Stimulated activated CD8-positive, alpha-beta memory T cell treated with anti-CD3 and anti-CD28 coated beads, Interleukin-12 subunit alpha, Interleukin-12 subunit beta, amount 100 ng/mL, for 24 hours (primary cell): ENCODE data around the gene RIPOR1.
"Not testable (repeated sequence)": the region's sequence is repeated elsewhere in the genome, so short reads cannot be mapped to it uniquely, and the experiment has no call there.

Source experiments
- DNase-seq: peaks from one replicate; pipeline ENCODE4 v3.0.0-alpha.2; 2020; ENCODE audit errors: extremely low read depth

Gene RIPOR1

DNA sequence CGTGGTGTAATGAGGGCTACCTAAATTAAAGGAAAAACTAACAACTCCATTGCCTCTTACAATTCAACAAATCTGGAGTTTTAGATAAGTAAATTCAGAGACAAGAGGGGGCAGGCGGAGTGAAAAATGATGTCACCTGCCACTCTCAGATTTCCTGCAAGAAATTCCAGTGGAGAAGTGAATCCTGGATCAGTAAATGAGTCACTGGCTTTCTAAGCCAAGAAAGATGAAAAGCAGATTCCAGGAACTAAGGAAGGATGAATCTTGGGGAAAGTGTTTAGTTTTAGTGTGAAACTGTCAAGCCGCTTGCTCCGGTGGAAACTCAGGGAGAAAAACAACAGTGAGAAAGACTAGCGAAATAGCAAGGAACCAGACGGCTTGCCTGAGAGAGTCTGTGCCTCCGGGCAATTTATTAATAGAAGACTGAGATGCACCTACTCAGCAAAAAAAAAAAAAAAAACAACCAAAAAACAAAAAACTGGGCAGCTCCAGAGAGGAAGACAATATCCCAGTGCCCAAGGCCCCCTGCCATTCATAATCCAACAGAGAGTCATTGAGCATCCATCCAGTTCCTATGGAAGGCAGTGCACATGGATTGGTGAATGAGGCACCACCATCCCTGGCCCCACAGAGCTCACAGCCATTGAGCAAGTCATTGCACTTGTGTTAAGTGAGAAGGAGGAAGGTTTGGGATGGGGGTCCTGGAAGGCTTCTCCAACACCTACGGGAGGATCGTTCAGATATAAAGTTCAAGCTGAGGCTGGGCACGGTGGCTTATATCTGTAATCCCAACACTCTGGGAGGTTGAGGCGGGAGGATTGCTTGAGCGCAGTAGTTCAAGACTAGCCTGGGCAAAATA is 12.1 kb upstream of the RIPOR1 start:
- DNase-seq, result no peak

DNA sequence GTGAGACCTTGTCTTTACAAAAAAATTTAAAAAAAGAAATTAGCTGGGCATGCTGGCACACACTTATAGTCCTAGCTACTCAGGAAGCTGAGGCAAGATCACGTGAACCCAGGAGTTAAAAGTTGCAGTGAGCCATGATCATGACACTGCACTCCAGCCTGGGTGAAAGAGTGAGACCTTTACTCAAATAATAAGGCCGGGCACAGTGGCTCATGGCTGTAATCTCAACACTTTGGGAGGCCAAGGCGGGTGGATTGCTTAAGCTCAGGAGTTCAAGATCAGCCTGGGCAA is 11.5 kb upstream of the RIPOR1 start:
- no peak for DNase-seq

GRCh38 chr16:67517661-67518423 is 10.8 kb upstream of the RIPOR1 start:
- no peak for DNase-seq

DNA sequence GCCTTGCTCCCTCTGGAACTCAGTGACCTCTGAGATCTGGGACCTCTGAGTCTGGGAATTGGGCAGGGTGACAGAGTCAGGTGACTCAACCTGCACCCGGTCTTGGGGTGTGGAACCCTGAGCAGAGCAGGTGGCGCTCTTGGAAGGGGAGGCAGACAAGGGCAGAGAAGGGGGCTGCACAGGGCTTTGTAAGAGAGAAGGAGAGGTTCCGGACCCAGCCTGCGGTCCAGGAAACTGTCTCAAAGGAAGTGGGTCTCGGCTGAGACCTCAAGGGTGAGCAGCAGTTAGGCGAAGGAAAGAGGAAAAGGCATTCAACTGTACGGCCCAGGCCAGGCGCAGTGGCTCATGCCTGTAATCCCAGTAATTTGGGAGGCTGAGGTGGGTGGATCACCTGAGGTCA is 10.0 kb upstream of the RIPOR1 start:
- no peak for DNase-seq

DNA sequence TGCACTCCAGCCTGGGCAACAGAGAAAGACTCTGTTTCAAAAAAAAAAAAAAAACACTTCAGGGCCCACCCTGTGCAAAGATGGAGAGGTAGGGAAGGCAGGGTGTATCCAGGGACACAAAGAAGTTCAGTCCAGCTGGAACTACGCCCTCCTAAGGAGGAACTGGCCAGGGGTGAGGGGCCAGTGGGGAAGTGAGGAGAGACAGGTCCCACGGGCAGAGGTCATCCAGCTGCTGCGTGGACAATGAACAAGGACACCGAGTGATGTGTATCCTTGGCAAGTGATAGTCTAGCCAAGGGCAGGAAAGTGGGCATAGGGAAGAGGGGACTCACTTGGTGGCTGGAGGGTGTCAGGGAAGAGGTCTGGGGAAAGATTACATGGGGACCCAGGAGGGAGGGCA is 9.4 kb upstream of the RIPOR1 start:
- DNase-seq, result no peak

DNA sequence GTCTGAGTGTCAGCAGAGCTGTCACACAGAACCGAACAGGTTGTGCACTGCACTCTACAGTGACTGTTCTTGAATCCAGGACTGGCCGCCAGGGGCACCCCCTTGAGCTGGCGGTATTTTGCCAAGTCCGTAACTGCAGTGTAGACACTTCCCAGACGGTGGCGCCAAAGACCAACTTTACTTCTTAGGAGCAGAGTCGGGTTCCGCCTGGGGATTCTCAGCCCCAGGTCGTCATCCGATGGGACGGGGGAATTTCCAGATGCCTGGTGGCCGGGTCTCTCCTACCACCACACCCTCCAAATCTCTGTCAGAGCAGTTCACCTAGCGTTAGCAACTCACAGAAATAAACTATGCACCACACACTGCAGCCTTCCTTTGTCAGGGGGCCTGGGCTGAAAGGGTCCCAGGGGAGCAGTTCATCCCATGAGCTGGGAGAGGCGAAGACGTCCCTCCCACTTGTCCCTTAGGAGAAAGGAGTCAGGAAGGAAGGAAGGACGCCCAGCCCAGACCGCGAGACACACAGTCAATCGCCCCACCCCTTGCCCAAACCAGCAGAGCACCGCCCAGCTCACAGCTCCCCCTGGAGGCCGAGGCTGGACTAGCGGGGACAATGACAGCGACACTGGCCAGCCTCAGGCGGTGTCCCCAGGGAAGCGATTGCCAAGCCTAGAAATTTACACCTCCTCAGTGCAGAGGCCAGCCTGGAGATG is 7.4 kb upstream of the RIPOR1 start:
- peak; percentile 89 for DNase-seq

DNA sequence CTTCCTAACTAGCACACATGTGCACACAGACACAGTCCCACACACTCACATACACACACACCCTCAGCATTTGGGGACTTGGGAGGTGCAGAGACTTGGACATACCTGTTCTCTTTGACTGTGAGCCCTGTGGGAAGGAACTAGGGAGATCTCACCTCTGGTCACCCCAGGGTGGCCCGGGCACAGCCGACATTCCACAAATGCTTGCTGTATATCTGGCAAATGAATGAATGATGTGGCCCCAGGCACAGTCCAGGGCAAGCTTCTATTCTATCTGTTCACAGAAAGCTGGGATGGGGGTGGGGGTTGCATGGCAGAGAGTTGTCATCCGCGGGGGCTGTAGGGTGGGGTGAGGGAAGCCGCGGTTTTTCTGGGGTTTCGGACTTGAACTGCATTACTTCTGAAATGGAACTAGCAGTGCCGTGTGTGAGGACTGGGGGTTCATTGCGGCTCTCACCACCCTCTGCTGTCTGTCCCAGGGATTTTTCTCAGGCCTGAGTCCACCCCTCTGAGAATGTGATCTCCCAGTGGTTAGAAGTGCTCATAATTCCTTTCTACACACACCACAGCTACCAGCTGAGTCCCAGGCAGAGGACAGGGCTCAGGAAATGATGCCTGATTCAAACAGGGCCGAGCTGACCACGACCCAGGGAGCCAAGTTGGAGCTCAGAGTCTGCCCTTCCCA is 3.3 kb upstream of the RIPOR1 start:
- no peak for DNase-seq

DNA sequence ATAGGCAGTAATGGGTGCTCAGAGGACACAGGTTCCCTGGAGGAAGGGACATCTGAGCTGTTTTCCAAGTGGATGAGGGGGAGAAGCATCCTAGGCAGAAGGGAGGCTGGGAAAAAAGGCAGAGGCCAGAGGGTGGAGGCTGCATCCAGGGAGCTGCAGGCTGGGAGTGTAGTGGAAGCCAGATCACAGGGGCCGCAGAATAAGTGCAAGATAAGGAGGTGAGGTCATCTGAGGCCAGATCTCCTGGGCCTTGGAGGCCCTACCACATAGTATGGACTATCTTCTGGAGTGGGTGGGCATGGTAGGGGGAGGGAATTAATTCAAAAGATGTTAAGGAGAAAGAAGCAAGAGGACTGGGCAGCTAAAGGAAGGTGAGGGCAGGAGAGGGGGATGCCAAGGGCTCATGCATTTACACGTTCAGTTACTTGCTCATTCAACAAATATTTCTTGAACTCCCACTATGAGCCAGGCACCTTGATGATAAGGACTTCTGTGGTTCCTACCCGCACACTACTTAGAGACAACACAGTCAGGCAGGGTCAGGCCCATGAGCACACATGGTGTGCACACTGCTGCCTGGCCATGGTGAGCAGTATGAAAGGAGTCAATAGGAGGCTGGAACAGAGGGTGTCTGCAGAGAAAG is 2.4 kb upstream of the RIPOR1 start:
- no peak for DNase-seq

DNA sequence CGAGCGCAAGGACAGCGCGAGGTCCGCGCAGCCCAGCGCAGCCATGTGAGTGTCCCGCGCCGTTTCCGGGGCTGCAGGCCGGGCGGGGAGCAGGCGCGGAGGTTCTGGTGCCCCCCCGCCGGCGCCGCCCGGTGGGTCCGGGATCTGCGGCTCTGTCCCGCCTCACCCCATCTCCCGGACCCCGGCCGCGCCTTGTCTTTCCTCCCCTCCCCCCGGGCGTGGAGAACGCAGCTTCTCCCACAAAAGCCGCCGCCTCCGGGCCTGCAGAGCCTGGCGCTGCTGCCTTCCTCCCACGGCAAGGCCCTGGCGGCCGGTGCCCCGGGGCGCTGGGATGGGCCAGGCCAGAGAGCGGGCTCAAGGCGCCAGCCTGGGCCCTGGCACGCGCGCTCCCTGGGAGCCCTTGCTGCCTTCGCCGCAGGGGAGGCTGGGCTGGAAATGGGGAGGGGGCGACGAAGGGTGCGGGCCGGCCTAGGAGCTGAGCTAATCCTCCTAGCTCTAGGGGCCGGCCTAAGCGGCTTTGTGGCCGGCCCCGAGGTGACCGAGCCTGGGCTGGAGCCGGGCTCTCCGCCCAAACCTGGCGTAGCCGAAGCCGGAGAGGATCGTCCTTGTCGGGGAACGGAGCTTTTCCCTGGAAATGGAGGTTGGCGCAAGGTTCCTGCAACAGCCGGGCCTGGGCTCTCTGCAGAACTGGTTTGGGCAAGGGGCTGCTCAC is 397 bp downstream of the RIPOR1 start:
- no peak for DNase-seq

DNA sequence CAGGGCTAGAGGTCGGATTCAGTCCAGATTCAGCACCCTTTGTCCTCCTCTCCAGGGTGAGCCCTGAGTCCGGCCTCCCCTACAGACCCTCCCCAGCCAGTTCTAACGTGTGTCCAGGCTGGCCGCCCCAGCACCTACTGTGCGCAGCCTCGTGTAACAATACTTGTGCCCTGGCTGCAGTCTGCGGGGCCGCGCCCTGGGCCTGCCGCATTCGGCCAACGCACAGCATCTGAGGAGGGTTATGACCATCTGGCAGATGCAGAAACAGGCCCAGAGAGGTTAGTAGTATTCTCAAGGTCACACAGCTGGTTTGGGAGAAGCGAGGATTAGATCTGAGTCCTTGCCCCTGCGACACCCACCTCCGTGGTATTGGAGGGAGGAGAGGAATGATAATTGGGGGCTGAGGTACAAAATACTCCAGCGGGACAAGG is 968 bp downstream of the RIPOR1 start:
- DNase-seq, result no peak

DNA sequence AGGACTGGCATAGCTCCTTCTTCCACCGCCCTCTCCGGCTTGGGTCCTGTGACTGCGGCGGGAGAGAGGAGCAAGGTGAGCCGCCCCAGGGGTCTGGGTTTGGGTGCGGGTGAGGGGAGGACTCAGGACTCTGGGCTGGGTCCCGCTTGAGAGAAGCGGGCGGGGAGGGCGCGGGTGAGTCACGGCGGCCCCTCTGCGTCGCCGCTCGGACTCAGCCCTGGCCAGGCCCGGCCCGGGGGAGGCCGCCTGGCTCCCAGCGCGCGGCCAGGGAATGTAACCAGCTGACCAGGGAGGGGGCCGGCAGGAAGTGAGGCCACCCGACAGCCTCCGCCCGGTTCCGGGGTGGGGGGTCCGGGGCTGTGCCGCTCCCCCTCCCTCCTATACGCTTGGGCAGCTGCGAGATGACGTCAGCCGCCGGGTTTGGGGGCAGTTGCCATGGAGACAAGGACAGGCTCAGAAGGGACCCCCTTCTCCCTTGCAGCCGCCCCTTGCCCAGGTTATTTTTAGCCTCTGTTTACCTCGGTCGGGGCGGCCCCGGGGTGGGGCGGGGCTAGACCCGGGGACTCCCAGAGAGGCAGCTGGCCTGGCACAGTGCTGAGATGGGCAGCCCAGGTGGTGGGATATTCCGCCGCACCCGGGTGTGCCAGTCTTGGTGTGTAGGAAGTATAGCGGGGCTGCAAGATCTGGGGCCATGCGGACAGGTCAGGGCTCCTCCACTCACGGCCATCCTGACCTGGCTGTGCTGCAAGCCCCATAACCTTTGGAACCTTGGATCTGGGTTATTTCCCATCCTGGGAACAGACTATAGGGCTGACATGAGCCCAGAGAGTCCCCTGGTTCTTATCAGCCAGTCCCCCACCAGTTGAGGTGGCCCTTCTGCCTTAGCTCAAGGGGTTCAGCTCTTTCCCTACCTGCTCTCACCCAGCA is 1.6 kb downstream of the RIPOR1 start:
- DNase-seq, result no peak

DNA sequence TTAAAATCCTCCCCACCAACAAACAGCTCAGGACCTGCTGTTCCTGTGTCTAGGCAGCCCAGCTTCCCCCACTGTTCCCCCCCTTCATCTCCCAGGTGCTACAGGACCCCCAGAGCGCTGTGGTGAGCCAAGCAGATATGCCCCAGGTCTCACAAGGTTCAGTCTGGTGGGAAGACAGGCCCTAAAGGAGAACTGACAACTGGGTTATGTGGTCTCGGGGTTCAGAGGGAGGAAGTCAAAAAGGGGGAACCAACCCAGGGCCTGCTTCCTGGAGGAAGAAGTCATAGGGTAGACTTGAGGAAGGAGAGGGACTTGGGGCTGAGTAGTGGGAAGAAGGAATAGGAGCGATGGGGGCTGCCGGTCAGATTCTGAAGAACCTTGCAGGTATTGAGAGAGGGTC is 2.6 kb downstream of the RIPOR1 start:
- DNase-seq, result no peak

- DNase-seq, result no peak
Measured at GRCh38 chr16:67533024-67533560, 4.5 kb downstream of the RIPOR1 start.

- not testable (repeated sequence) for DNase-seq
Measured at GRCh38 chr16:67533987-67534386, 5.4 kb downstream of the RIPOR1 start.

DNA sequence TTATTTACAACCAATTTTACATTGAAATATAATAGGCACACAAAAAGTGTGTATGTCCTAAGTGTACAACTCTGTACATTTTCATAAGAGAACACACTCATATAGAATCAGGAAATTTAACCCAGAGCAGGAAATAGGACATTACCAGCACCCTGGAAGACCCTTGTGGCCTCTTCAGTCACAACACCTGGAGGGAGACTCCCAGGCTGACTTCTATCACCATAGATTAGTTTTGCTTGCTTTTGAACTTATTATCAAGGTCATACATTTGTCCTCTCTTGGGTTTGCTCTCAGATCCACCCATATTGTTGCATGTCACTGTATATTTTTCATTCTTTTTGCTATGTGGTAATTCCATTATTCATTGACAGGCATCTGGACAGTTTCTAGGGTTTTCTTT is 5.8 kb downstream of the RIPOR1 start:
- DNase-seq, result no peak

DNA sequence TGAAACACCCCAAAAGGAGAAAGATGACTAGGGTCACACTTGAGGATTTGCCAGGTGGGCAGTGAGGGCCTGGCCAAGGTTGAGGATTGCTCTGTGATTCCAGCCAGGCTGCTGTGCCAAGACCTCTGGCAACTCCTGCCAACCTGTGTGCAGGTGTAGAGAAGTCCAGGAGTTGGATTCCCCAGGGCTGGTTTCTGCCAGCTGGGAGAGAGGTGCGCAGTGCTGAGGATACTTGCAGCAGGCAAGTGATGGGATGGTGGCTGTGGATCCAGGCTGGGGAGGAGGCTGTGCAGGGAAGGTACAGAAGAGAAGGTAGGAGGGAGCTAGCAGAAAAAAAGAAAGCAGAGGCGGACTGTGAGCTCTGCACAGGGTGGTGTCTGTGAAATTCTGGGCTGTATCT is 6.6 kb downstream of the RIPOR1 start:
- DNase-seq, result no peak

DNA sequence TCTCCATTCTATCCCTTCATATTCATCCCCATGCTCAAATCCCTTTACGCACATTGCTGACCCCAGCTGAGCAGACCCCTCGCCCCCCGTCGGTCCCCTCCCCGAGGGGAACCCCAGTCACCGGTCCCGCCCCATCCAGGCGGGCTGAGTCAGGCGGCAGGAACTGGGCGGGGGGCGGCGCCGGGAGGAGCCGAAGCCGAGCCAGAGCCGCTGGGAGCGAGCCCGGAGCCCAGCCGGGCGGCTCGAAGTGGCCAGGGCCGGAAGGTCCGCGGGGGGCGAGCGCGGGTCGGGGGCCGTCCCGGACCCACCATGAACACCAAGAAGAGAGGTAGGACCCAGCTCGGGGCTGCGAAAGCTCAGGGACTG is 8.6 kb downstream of the RIPOR1 start:
- DNase-seq, result no peak

GRCh38 chr16:67537636-67538591 is 9.3 kb downstream of the RIPOR1 start:
- DNase-seq, result no peak
